Measurements from ENCODE around the gene MLLT10. TPM values are rescaled to one million over a fixed set of nuclear protein-coding genes. Genes with fewer than 3 reads are reported as not detected.
A peak's percentile ranks its signal among the peaks of the same experiment; 100 is the strongest.

The MLLT10 gene
- total and polyA plus RNA-seq, 10 of the 15 experiments (the other 5 are each of a cell fraction or from before 2014, with no cell fraction given), result 8.7 to 61.1 (median 28.5) TPM

DNA sequence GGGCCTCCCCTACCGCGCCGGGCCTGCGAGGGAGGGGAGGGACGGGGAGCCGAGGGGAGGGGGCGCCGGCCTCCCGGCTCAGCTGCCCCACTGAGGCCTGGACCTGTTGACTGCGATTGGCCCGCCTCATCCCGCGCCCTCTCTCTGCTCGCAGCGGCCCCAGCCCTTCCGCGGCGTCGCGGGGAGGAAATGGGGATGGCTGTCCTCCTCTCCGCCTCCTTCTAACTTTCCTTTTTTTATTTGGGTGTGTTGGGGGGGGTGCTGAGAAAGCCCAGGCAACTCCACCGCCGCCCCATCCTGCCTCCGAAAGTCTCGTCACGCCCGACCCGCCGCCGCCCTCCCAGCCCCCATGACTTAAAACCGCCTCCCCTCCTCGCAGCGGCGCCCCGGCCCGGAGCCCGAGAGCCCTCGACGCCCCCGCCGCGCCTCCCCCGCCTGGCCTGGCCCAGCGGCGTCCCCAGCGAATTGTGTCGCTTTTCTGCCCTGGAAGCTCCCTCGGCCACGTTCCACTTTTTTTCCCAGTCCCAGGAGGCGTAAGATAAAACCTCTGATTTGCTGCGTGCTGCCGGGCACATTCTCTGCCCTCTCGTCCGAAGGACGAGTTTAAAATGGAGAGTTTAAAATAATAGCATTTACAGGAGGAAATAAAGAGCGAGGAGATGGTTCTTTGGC lies 7.7 kb upstream of the MLLT10 start (continued):
- TF ChIP-seq NR2C1 (IDR thresholded peaks at IDR 0.05), result no peak
- TF ChIP-seq ZZZ3 (IDR thresholded peaks at IDR 0.05; ENCODE audit: control insufficient read depth, insufficient read length, low read depth), result no peak
- no peak for TF ChIP-seq RCOR1 (conservative IDR thresholded peaks at IDR 0.05; ENCODE audit: low read depth, low read length)
- TF ChIP-seq ZNF622 (IDR thresholded peaks at IDR 0.05), result no peak
- TF ChIP-seq POLR2A (IDR thresholded peaks at IDR 0.05; ENCODE audit: low read depth, low read length), result peak; percentile 69; the same call in 1 of the 2 replicates
- TF ChIP-seq NFYB (IDR thresholded peaks at IDR 0.05; ENCODE audit: insufficient read depth, low read depth, low read length), result no peak
- TF ChIP-seq CBFB (IDR thresholded peaks at IDR 0.05; ENCODE audit: low read depth), result no peak
- TF ChIP-seq LARP7 (IDR thresholded peaks at IDR 0.05), result no peak
- TF ChIP-seq, protein P1, sequence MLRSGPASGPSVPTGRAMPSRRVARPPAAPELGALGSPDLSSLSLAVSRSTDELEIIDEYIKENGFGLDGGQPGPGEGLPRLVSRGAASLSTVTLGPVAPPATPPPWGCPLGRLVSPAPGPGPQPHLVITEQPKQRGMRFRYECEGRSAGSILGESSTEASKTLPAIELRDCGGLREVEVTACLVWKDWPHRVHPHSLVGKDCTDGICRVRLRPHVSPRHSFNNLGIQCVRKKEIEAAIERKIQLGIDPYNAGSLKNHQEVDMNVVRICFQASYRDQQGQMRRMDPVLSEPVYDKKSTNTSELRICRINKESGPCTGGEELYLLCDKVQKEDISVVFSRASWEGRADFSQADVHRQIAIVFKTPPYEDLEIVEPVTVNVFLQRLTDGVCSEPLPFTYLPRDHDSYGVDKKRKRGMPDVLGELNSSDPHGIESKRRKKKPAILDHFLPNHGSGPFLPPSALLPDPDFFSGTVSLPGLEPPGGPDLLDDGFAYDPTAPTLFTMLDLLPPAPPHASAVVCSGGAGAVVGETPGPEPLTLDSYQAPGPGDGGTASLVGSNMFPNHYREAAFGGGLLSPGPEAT (IDR thresholded peaks at IDR 0.05; ENCODE audit: low read depth), result no peak; the same call in 1 of the 2 replicates
- no peak for TF ChIP-seq JUNB (IDR thresholded peaks at IDR 0.05)
- TF ChIP-seq, protein P2, sequence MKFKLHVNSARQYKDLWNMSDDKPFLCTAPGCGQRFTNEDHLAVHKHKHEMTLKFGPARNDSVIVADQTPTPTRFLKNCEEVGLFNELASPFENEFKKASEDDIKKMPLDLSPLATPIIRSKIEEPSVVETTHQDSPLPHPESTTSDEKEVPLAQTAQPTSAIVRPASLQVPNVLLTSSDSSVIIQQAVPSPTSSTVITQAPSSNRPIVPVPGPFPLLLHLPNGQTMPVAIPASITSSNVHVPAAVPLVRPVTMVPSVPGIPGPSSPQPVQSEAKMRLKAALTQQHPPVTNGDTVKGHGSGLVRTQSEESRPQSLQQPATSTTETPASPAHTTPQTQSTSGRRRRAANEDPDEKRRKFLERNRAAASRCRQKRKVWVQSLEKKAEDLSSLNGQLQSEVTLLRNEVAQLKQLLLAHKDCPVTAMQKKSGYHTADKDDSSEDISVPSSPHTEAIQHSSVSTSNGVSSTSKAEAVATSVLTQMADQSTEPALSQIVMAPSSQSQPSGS (IDR thresholded peaks at IDR 0.05; ENCODE audit: low read length), result no peak
- no peak for TF ChIP-seq POU2F2 (IDR thresholded peaks at IDR 0.05; ENCODE audit: borderline replicate concordance, low read depth, low read length)
- TF ChIP-seq ATF7 (IDR thresholded peaks at IDR 0.05; ENCODE audit: low read depth), result no peak
- TF ChIP-seq, protein P3, sequence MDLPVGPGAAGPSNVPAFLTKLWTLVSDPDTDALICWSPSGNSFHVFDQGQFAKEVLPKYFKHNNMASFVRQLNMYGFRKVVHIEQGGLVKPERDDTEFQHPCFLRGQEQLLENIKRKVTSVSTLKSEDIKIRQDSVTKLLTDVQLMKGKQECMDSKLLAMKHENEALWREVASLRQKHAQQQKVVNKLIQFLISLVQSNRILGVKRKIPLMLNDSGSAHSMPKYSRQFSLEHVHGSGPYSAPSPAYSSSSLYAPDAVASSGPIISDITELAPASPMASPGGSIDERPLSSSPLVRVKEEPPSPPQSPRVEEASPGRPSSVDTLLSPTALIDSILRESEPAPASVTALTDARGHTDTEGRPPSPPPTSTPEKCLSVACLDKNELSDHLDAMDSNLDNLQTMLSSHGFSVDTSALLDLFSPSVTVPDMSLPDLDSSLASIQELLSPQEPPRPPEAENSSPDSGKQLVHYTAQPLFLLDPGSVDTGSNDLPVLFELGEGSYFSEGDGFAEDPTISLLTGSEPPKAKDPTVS (IDR thresholded peaks at IDR 0.05; ENCODE audit: low read depth, low read length), result no peak
- no peak for TF ChIP-seq ZNF24 (IDR thresholded peaks at IDR 0.05)
- TF ChIP-seq IRF4 (IDR thresholded peaks at IDR 0.05; ENCODE audit: low read depth, low read length), result no peak
- TF ChIP-seq, protein P4, sequence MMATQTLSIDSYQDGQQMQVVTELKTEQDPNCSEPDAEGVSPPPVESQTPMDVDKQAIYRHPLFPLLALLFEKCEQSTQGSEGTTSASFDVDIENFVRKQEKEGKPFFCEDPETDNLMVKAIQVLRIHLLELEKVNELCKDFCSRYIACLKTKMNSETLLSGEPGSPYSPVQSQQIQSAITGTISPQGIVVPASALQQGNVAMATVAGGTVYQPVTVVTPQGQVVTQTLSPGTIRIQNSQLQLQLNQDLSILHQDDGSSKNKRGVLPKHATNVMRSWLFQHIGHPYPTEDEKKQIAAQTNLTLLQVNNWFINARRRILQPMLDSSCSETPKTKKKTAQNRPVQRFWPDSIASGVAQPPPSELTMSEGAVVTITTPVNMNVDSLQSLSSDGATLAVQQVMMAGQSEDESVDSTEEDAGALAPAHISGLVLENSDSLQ (IDR thresholded peaks at IDR 0.05), result no peak
- TF ChIP-seq KDM1A (IDR thresholded peaks at IDR 0.05; ENCODE audit: borderline replicate concordance), result no peak
- TF ChIP-seq RFX5 (IDR thresholded peaks at IDR 0.05; ENCODE audit: low read depth, low read length), result no peak
- no peak; the same call in 1 of the 2 replicates for TF ChIP-seq GATAD2B (conservative IDR thresholded peaks at IDR 0.05; ENCODE audit: low read depth)

Measured in GM12878 (cell line).